Brain pericyte (primary cell): Measurements from ENCODE around the gene LRRC73.
"Not testable (repeated sequence)": the region's sequence is repeated elsewhere in the genome, so short reads cannot be mapped to it uniquely, and the experiment has no call there.

Experiments used
- DNase-seq: peaks from one replicate; pipeline ENCODE4 v3.0.0-alpha.2; 2012; ENCODE audit warnings: low read depth, low spot score

Gene LRRC73, protein sequence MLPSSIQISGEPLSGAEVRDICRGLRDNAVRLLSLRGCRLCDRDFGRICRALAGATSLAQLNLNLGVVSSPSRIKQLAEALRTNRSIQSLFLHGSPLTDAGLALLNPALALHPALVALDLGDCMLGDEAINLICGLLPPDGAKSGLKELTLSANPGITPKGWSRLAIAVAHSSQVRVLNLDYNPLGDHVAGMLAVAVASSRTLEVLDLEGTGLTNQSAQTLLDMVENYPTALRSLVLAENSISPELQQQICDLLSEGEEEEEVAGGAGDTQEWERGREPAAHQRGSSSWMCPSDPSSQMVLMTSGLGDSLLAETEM

DNA sequence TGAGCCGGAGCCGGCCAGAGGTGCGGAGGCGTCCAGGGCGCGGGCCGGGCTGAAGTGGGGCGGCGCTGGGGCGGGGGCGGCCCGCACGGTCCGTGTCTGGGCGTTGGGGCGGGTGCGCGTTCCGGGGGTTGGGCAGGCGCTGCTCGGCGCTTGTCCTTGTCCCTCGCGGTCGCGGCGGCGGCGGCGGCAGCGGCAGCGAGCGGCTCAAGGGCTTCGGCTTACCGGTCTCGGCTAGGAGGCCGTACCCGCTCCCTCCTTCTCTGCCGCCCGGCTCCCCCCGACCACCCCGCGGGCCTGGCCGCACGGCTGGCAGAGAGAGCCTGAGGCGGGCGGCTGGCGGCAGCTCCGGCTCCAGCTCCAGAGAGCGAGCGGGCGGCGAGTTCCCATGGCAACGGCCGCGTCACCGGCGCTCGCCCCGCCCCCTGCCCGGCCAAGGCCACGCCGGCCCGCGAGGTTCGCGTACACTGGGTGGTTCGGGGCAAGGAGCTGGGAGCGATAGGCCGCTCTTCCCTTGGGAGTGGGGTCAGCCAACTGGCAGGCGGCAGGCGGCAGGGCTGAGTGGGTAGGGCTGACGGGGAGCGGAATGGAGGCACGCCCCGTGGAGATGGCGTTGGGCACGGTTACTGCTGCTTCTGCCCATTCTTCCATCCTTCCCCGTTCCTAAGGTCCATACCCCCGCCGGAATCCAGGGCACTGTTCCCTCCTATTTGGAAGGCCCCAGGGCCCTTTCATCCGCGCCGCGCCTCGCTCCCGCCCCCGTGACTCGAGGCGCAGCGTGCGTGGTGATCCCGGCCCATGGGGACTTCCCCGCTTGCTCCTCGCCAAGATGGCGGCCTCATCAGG is at the start of gene LRRC73:
Gene LRRC73, minus strand, starts transcription at position 363 of the 843 bp plus-strand sequence. CDS start 561 bp downstream, outside the sequence.
- DNase-seq, result no peak

- no peak for DNase-seq
Measured at GRCh38 chr6:43559328-43559727, 49.2 kb upstream of the LRRC73 start.

- not testable (repeated sequence) for DNase-seq
Measured at GRCh38 chr6:43557620-43558019, 47.5 kb upstream of the LRRC73 start.

GRCh38 chr6:43547222-43547621 is 37.1 kb upstream of the LRRC73 start:
- DNase-seq, result no peak

- DNase-seq, result no peak
Measured at GRCh38 chr6:43544461-43544860, 34.3 kb upstream of the LRRC73 start.

DNA sequence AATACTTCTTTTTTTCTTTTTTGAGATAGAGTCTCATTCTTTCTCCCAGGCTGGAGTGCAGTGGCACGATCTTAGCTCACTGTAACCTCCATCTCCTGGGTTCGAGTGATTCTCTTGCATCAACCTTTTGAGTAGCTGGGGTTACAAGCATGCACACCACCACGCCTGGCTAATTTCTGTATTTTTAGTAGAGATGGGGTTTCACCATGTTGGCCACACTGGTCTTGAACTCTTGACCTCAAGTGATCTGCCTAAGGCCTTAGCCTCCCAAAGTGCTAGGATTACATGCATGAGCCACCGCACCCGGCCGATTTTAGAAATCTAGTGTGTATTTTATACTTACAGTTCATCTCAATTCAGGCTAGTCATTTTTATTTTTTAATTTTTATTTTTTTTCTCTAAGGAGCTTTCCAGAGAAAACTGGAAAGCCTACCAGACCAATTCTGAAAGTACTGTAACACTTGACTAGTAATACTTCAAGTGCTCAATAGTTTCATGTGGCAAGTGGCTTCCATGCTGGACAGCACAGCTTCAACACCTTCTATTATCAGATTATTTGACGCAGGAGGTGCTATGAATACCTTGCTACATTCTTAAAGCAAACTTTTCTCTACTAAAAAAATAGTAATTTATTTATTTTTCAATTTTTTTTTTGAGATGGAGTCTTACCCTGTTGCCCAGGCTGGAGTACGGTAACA is 31.8 kb upstream of the LRRC73 start:
- no peak for DNase-seq

GRCh38 chr6:43540507-43540906 is 30.4 kb upstream of the LRRC73 start:
- no peak for DNase-seq

GRCh38 chr6:43539409-43539808 is 29.3 kb upstream of the LRRC73 start:
- DNase-seq, result not testable (repeated sequence)

GRCh38 chr6:43538986-43539385 is 28.8 kb upstream of the LRRC73 start:
- not testable (repeated sequence) for DNase-seq

DNA sequence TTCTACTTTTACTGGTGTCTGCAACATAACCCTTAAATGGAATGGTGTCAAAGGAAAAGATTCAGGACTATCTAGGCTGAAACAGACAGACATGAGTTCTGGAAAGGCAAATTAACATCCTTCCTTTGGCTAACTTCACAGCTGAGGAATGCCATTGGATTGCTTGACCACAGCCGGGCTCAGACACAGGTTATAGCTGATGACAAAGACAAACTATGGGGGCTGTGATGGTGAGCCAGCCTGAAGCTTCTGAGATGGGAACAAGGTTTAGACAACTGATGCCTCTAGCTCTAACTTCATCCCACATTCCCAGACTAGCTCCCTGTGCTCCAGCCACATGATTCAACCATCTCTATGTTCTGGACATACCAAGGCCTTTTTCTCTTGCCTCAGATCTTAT is 22.1 kb upstream of the LRRC73 start:
- no peak for DNase-seq

- no peak for DNase-seq
Measured at GRCh38 chr6:43524483-43524961, 14.4 kb upstream of the LRRC73 start.

DNA sequence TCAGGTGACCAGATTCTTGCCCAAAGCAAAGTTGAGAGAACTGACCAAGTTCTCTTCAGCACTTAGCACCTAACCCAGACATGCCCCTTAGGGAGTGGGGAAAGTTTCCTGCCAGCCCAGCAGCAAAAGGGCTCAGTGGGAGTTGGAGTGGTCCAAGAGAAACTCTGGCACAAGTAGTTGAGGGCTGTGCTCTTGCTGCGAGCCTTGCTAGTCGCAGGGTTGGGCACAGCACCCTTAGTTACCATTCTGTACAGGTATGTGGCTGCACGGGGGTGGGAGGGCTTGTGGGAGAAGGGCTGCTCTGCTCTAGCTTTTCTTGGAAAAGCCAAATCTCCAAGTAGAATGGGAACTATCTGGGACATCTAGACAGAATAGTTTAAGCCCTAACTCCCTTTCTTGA is 13.1 kb upstream of the LRRC73 start:
- DNase-seq, result no peak

DNA sequence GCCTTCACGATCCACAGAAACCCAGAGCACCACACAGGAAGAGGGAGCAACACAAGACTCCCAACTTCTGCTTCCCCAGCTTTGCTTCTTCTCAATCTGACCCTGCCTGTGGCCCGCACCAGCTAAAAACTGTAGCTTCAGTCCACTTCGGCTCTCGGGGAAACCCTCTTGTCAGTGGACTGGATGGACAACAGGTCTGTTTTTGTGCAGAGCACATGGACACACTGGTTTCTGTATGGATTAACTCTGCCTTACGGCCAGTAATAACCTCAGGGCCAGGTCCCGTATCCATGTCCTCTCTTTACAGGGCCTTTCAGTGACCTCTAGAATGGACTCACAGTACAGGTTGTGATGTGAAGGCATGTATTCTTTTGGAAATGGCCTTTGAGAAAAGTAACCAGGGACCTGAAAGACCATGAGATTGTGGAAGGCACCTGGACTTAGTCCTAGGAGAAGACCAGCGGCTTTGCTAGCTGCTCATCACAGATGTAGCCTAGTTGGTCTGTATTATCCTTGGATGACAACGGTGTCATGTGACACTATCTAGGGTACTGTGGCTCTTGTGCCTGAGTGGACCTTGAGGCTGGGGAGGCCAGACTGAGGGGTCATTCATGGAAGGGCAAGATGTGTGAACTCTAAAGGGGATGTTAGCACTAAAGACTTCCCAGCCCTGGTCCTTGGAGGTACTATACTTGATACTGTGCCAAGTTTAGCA is 12.6 kb upstream of the LRRC73 start:
- no peak for DNase-seq

GRCh38 chr6:43521836-43522235 is 11.7 kb upstream of the LRRC73 start:
- DNase-seq, result no peak

DNA sequence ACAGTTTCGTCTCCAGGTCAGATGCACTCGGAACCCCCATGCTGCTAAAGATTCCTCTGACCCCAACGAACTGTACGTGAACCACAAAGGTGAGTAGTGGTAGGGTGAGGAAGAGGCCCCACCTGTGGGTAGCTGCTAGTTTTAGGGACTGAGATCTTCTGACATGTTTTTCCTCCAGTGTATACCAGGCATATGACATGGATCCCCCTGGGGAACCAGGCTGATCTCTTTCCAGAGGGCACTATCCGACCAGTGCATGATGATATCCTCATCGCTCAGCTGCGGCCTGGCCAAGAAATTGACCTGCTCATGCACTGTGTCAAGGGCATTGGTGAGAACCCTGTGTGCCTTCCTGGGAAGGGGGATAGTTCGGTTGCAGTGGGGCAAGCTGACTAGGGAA is 10.0 kb upstream of the LRRC73 start:
- DNase-seq, result no peak

DNA sequence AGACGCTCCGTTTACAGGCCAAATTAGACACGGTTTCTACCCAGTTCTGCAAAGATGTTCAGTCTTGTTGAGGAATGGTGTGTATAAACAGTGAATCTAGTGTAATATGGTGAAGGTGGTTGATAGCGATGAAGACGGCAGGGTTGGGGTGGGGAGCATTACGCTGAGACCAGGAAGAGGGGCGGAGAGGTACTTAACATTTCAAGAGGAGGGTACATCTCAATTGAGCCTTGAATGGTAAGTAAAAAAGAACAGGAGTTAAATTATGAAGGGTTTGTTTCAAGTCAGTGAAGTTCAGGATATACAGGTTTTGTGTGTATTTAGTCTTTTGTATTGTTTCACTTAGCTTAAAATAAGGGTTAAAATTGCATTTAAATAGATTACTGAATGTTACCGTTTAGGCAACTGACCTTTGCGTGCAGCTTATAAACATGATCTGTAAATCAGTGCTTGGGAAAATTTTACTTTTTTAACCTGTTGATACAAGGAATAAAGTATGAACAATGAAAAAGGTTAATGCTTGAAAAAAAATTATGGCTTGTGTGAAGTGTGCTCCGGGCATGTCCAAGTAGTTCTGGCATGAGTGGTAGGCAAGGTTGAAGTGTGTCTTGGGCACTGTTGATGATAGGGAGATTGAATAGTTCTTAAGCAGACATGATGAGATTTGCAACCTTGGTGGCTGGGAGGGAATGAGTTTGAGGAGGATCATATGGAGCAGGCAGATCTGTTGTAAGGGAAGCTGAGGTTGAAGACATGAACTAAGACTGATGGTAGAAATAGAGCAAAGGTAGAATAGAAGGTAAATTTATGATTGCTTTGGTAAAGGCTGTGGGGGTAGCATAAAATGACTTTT is 7.6 kb upstream of the LRRC73 start:
- no peak for DNase-seq

GRCh38 chr6:43516697-43517504 is 6.8 kb upstream of the LRRC73 start, which contains the start of the genes POLR1C and YIPF3:
TSS of gene POLR1C (plus strand) at chr6:43517089. CDS start at chr6:43517110, 21 bp downstream.
TSS of gene YIPF3 (minus strand) at chr6:43516926. CDS start at chr6:43516807, 119 bp downstream.
- peak; percentile 90 for DNase-seq

DNA sequence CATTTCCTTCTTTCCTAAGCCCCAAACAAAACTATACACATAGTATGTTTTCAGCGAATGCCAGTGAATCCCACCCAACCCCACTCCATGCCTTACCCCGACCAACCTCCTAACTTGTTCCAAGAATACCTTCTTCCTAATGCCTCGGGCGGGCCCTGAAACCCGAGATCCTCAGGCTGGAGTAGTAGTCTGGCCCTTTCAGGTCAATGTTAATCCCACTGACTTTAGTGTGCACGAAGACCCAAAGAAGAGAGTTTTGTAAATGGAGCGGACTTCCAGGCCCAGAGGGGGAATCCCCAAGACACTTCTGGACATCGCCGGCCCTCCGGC is 6.2 kb upstream of the LRRC73 start:
- DNase-seq, result no peak

DNA sequence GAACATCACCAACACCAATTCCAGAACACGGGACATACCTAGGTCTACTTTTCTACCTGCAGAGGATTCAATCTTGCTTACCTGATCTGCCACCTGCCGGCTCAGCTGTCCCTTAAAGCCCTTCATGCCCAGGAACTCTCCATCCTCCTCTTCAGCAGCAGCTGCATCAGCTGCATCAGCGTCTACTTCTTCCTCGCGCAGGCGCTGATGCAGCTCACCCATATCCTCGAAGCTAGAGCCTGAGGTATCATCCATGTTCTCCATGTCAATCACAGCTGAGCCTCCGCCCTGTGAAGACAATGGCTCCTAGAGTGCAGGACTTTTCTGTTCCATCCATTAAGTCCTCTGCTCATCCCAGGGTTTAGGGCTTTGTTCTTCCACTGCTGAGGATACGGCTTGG is 5.7 kb upstream of the LRRC73 start:
- DNase-seq, result no peak
